ENCODE results near the gene RAB28. TPM values are rescaled to one million over a fixed set of nuclear protein-coding genes. Genes with fewer than 3 reads are reported as not detected.

RAB28 gene
- total RNA-seq, 3 donors from 2014 or later (not counting 1 experiment from before 2014, with no cell fraction given) = 10.2 to 13.1 (median 12.9) TPM

- Mint-ChIP-seq H3K9me3 (peaks cover 0 to 3% of the 10 kb centered on the region in 2 donors), H3K27me3 (ENCODE audit: low read depth in 2 of 2) (no peaks in the 10 kb centered on the region), H3K36me3 (no peaks in the 10 kb centered on the region), H3K4me1 (no peaks in the 10 kb centered on the region), H3K4me3 (no peak overlapping the region), H3K27ac (no peak overlapping the region)
- Histone ChIP-seq H3K9me3 (ENCODE audit: control insufficient read depth, insufficient read depth, low read length) (no peaks in the 10 kb centered on the region), H3K36me3 (ENCODE audit: control insufficient read depth, insufficient read depth, low read length) (peaks cover 2% of the 10 kb centered on the region), H3K4me1 (ENCODE audit: control insufficient read depth, insufficient read depth, low read length) (no peaks in the 10 kb centered on the region), H3K4me3 (ENCODE audit: low read length) (no peak overlapping the region), H3K27me3 (ENCODE audit: control insufficient read depth, insufficient read depth, low read length) (no peaks in the 10 kb centered on the region), H3K27ac (ENCODE audit: low read length) (no peak overlapping the region)
- intact Hi-C loops (cut with micrococcal nuclease) = no loop called here
- ATAC-seq (no peak), DNase-seq (no peak)
- WGBS (ENCODE audit: insufficient coverage) = 94% methylated on average over 6 of the region's 7 CpGs
- TF ChIP-seq CTCF (IDR thresholded peaks at IDR 0.05) = no peak
Observed at GRCh38 chr4:13355111-13355880, 128.8 kb downstream of the RAB28 start.

- H3K27ac Mint-ChIP-seq = no peak overlapping the region
- no peak overlapping the region for H3K4me3 ChIP-seq (ENCODE audit: low read length)
- H3K4me1 ChIP-seq (ENCODE audit: control insufficient read depth, insufficient read depth, low read length) = no peaks in the 10 kb centered on the region
- 97% methylated on average over 3 of the region's 3 CpGs for WGBS (ENCODE audit: insufficient coverage)
- intact Hi-C loops (cut with micrococcal nuclease) = no loop called here
- ATAC-seq = no peak
- no peak overlapping the region for H3K27ac ChIP-seq (ENCODE audit: low read length)
- H3K27me3 ChIP-seq (ENCODE audit: control insufficient read depth, insufficient read depth, low read length) = no peaks in the 10 kb centered on the region
- H3K36me3 Mint-ChIP-seq = no peaks in the 10 kb centered on the region
- TF ChIP-seq CTCF (IDR thresholded peaks at IDR 0.05) = no peak
- H3K36me3 ChIP-seq (ENCODE audit: control insufficient read depth, insufficient read depth, low read length) = no peaks in the 10 kb centered on the region
- H3K27me3 Mint-ChIP-seq (ENCODE audit: low read depth in 2 of 2) = no peaks in the 10 kb centered on the region
- H3K9me3 Mint-ChIP-seq = peaks cover 2 to 4% of the 10 kb centered on the region in 2 donors
- H3K4me3 Mint-ChIP-seq = no peak overlapping the region
- H3K9me3 ChIP-seq (ENCODE audit: control insufficient read depth, insufficient read depth, low read length) = no peaks in the 10 kb centered on the region
- H3K4me1 Mint-ChIP-seq = no peaks in the 10 kb centered on the region
- DNase-seq = no peak
Observed at GRCh38 chr4:13349096-13349495, 135.0 kb downstream of the RAB28 start.

- no peak overlapping the region for H3K27ac Mint-ChIP-seq
- H3K4me1 ChIP-seq (ENCODE audit: control insufficient read depth, insufficient read depth, low read length) = no peaks in the 10 kb centered on the region
- no peaks in the 10 kb centered on the region for H3K27me3 ChIP-seq (ENCODE audit: control insufficient read depth, insufficient read depth, low read length)
- ATAC-seq = no peak
- 66% methylated on average over 3 of the region's 3 CpGs for WGBS (ENCODE audit: insufficient coverage)
- H3K27ac ChIP-seq (ENCODE audit: low read length) = no peak overlapping the region
- intact Hi-C loops (cut with micrococcal nuclease) = no loop called here
- DNase-seq = no peak
- no peak for TF ChIP-seq CTCF (IDR thresholded peaks at IDR 0.05)
- H3K36me3 Mint-ChIP-seq = no peaks in the 10 kb centered on the region
- no peaks in the 10 kb centered on the region for H3K36me3 ChIP-seq (ENCODE audit: control insufficient read depth, insufficient read depth, low read length)
- H3K4me3 Mint-ChIP-seq = no peak overlapping the region
- H3K27me3 Mint-ChIP-seq (ENCODE audit: low read depth in 2 of 2) = no peaks in the 10 kb centered on the region
- H3K9me3 ChIP-seq (ENCODE audit: control insufficient read depth, insufficient read depth, low read length) = no peaks in the 10 kb centered on the region
- H3K4me3 ChIP-seq (ENCODE audit: low read length) = no peak overlapping the region
- H3K4me1 Mint-ChIP-seq = no peaks in the 10 kb centered on the region
- H3K9me3 Mint-ChIP-seq = peaks cover 4 to 5% of the 10 kb centered on the region in 2 donors
Observed at GRCh38 chr4:13348216-13348615, 135.9 kb downstream of the RAB28 start.
